Dendritic cell treated with granulocyte-macrophage colony-stimulating factor and Interleukin-4, amounts not matched to agents 40 ng/mL and 50 ng/mL, for 4 days (primary cell): ENCODE results near the gene AQP9.
A peak's percentile ranks its signal among the peaks of the same experiment; 100 is the strongest.
"Not testable (repeated sequence)": the region's sequence is repeated elsewhere in the genome, so short reads cannot be mapped to it uniquely, and the experiment has no call there.

Experiments
- H3K27ac Mint-ChIP-seq: one replicate; pipeline ENCODE4 v1.8.0; 2022; ENCODE audit warnings: mild to moderate bottlenecking, mixed read lengths
- H3K27me3 Mint-ChIP-seq: one replicate; pipeline ENCODE4 v1.8.0; 2022; ENCODE audit warnings: mild to moderate bottlenecking, mixed read lengths
- H3K36me3 Mint-ChIP-seq: one replicate; pipeline ENCODE4 v1.8.0; 2022; ENCODE audit warnings: low read depth, mixed read lengths
- H3K4me1 Mint-ChIP-seq: one replicate; pipeline ENCODE4 v1.8.0; 2022; ENCODE audit warnings: low read depth, mixed read lengths
- H3K4me3 Mint-ChIP-seq: one replicate; pipeline ENCODE4 v1.8.0; 2022; ENCODE audit warnings: mild to moderate bottlenecking, moderate library complexity, mixed read lengths
- H3K9me3 Mint-ChIP-seq: one replicate; pipeline ENCODE4 v1.8.0; 2022; ENCODE audit warnings: mixed read lengths
- intact Hi-C: fragments of 100-400 bp; cut with micrococcal nuclease; formaldehyde crosslinking; loops from one replicate; pipeline ENCODE4 v1.15.0; 2022

The AQP9 gene

GRCh38 chr15:58138106-58138505 is at the start of gene AQP9:
Gene AQP9, plus strand, starts transcription at chr15:58138381. Its CDS starts 185 bp downstream, at chr15:58138566.
- H3K4me1 Mint-ChIP-seq: peaks cover 51% of the 10 kb centered on the region
- H3K36me3 Mint-ChIP-seq: no peaks in the 10 kb centered on the region
- intact Hi-C loops: no loop called here
- H3K27ac Mint-ChIP-seq: peak within 1 kb of the TSS; percentile 71
- no peaks in the 10 kb centered on the region for H3K9me3 Mint-ChIP-seq
- H3K4me3 Mint-ChIP-seq: peak within 1 kb of the TSS; percentile 33
- H3K27me3 Mint-ChIP-seq: no peaks in the 10 kb centered on the region

GRCh38 chr15:58095415-58095814 is 42.8 kb upstream of the AQP9 start:
- Mint-ChIP-seq H3K27ac (no peak overlapping the region), H3K9me3 (peaks cover 11% of the 10 kb centered on the region), H3K36me3 (no peaks in the 10 kb centered on the region), H3K4me3 (no peak overlapping the region), H3K27me3 (peaks cover 11% of the 10 kb centered on the region), H3K4me1 (no peaks in the 10 kb centered on the region)
- intact Hi-C loops: no loop called here

- H3K27ac Mint-ChIP-seq: no peak overlapping the region
- H3K4me1 Mint-ChIP-seq: no peaks in the 10 kb centered on the region
- H3K36me3 Mint-ChIP-seq: no peaks in the 10 kb centered on the region
- H3K27me3 Mint-ChIP-seq: peaks cover 19% of the 10 kb centered on the region
- peaks cover 11% of the 10 kb centered on the region for H3K9me3 Mint-ChIP-seq
- intact Hi-C loops: no loop called here
- no peak overlapping the region for H3K4me3 Mint-ChIP-seq
Observed at GRCh38 chr15:58096529-58097084, 41.6 kb upstream of the AQP9 start.

- Mint-ChIP-seq H3K36me3 (no peaks in the 10 kb centered on the region), H3K4me3 (no peak overlapping the region), H3K27me3 (peaks cover 23% of the 10 kb centered on the region), H3K9me3 (no peaks in the 10 kb centered on the region), H3K4me1 (no peaks in the 10 kb centered on the region), H3K27ac (no peak overlapping the region)
- intact Hi-C loops: no loop called here
Observed at GRCh38 chr15:58103482-58103881, 34.7 kb upstream of the AQP9 start.

GRCh38 chr15:58108117-58108516 is 30.1 kb upstream of the AQP9 start:
- H3K4me3 Mint-ChIP-seq: no peak overlapping the region
- H3K27ac Mint-ChIP-seq: no peak overlapping the region
- H3K36me3 Mint-ChIP-seq: no peaks in the 10 kb centered on the region
- H3K9me3 Mint-ChIP-seq: no peaks in the 10 kb centered on the region
- H3K27me3 Mint-ChIP-seq: peaks cover 6% of the 10 kb centered on the region
- peaks cover 7% of the 10 kb centered on the region for H3K4me1 Mint-ChIP-seq
- intact Hi-C loops: no loop called here

GRCh38 chr15:58109419-58109818 is 28.8 kb upstream of the AQP9 start:
- peaks cover 4% of the 10 kb centered on the region for H3K27me3 Mint-ChIP-seq
- intact Hi-C loops: no loop called here

GRCh38 chr15:58110999-58111717 is 27.0 kb upstream of the AQP9 start:
- Mint-ChIP-seq H3K27ac (no peak overlapping the region), H3K36me3 (no peaks in the 10 kb centered on the region), H3K4me1 (peaks cover 14% of the 10 kb centered on the region), H3K4me3 (no peak overlapping the region), H3K27me3 (peaks cover 2% of the 10 kb centered on the region), H3K9me3 (no peaks in the 10 kb centered on the region)
- intact Hi-C loops: no loop called here

More at GRCh38 chr15:58109419-58109818, 28.8 kb upstream of the AQP9 start:
- Mint-ChIP-seq H3K36me3 (no peaks in the 10 kb centered on the region), H3K9me3 (no peaks in the 10 kb centered on the region), H3K27ac (no peak overlapping the region), H3K4me3 (no peak overlapping the region), H3K4me1 (peaks cover 8% of the 10 kb centered on the region)

GRCh38 chr15:58111718-58112104 is 26.5 kb upstream of the AQP9 start:
- intact Hi-C loops: no loop called here
- Mint-ChIP-seq H3K9me3 (no peaks in the 10 kb centered on the region), H3K27me3 (peaks cover 2% of the 10 kb centered on the region)

GRCh38 chr15:58113358-58113757 is 24.8 kb upstream of the AQP9 start:
- H3K9me3 Mint-ChIP-seq, H3K4me3 Mint-ChIP-seq, H3K27me3 Mint-ChIP-seq, H3K36me3 Mint-ChIP-seq, intact Hi-C loops, H3K27ac Mint-ChIP-seq: not testable (repeated sequence)
- H3K4me1 Mint-ChIP-seq: peaks cover 14% of the 10 kb centered on the region

More at GRCh38 chr15:58111718-58112104, 26.5 kb upstream of the AQP9 start:
- H3K36me3 Mint-ChIP-seq: no peaks in the 10 kb centered on the region
- H3K4me3 Mint-ChIP-seq: no peak overlapping the region
- no peak overlapping the region for H3K27ac Mint-ChIP-seq
- H3K4me1 Mint-ChIP-seq: peaks cover 14% of the 10 kb centered on the region

GRCh38 chr15:58114388-58114787 is 23.8 kb upstream of the AQP9 start:
- Mint-ChIP-seq H3K36me3 (no peaks in the 10 kb centered on the region), H3K4me1 (peaks cover 14% of the 10 kb centered on the region), H3K27ac (no peak overlapping the region), H3K9me3 (no peaks in the 10 kb centered on the region), H3K4me3 (no peak overlapping the region), H3K27me3 (peaks cover 2% of the 10 kb centered on the region)
- intact Hi-C loops: no loop called here

- Mint-ChIP-seq H3K9me3 (no peaks in the 10 kb centered on the region), H3K36me3 (no peaks in the 10 kb centered on the region), H3K4me3 (no peak overlapping the region), H3K27me3 (peaks cover 2% of the 10 kb centered on the region), H3K4me1 (peaks cover 14% of the 10 kb centered on the region), H3K27ac (no peak overlapping the region)
- intact Hi-C loops: loop anchor here (1.0 kb wide), 1 partner anchor 67 kb away; no protein-coding TSS in a partner anchor
Observed at GRCh38 chr15:58114812-58115211, 23.4 kb upstream of the AQP9 start.

- H3K27me3 Mint-ChIP-seq: peaks cover 2% of the 10 kb centered on the region
- H3K4me1 Mint-ChIP-seq: peaks cover 14% of the 10 kb centered on the region
- H3K27ac Mint-ChIP-seq: no peak overlapping the region
- no peaks in the 10 kb centered on the region for H3K9me3 Mint-ChIP-seq
- intact Hi-C loops: loop anchor here (1.0 kb wide), 1 partner anchor 67 kb away; no protein-coding TSS in a partner anchor
- no peaks in the 10 kb centered on the region for H3K36me3 Mint-ChIP-seq
- no peak overlapping the region for H3K4me3 Mint-ChIP-seq
Observed at GRCh38 chr15:58115692-58116091, 22.5 kb upstream of the AQP9 start.

- Mint-ChIP-seq H3K9me3 (no peaks in the 10 kb centered on the region), H3K27ac (no peak overlapping the region)
- intact Hi-C loops: no loop called here
Observed at GRCh38 chr15:58117619-58118018, 20.6 kb upstream of the AQP9 start.

GRCh38 chr15:58118272-58118671 is 19.9 kb upstream of the AQP9 start:
- no peaks in the 10 kb centered on the region for H3K36me3 Mint-ChIP-seq
- intact Hi-C loops: no loop called here
- H3K9me3 Mint-ChIP-seq: no peaks in the 10 kb centered on the region
- no peak overlapping the region for H3K27ac Mint-ChIP-seq
- no peak overlapping the region for H3K4me3 Mint-ChIP-seq
- no peaks in the 10 kb centered on the region for H3K27me3 Mint-ChIP-seq
- H3K4me1 Mint-ChIP-seq: peaks cover 7% of the 10 kb centered on the region

More at GRCh38 chr15:58117619-58118018, 20.6 kb upstream of the AQP9 start:
- H3K36me3 Mint-ChIP-seq: no peaks in the 10 kb centered on the region
- H3K4me3 Mint-ChIP-seq: no peak overlapping the region
- peaks cover 7% of the 10 kb centered on the region for H3K4me1 Mint-ChIP-seq
- H3K27me3 Mint-ChIP-seq: peaks cover 1% of the 10 kb centered on the region
